Eye (tissue), 1 donor: Measurements from ENCODE around the gene SSBP3.
"Not testable (repeated sequence)": the region's sequence is repeated elsewhere in the genome, so short reads cannot be mapped to it uniquely, and the experiment has no call there.

Experiments
- DNase-seq: peaks from one replicate; pipeline ENCODE4 v3.0.0-alpha.2; 2015

SSBP3 gene

DNA sequence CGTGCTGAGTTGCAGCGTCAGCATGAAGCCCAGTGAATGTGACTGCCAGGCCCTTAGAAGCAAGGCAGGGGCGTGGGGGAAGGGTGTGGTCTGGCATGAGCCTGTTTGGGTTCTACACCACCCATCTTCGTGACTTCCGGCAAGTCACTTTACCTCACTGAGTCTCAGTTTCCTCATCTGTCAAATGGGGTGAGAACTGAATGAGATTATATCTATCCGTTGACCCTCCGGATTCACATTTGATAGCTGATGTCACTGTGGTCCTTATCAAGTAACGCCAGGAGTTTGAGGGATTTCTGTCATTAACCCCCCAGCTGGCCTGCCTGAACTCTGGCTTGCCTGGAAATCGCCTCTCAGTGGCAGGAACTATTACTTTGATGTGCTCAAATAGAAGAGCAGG is 190.7 kb downstream of the SSBP3 start:
- DNase-seq, result no peak

DNA sequence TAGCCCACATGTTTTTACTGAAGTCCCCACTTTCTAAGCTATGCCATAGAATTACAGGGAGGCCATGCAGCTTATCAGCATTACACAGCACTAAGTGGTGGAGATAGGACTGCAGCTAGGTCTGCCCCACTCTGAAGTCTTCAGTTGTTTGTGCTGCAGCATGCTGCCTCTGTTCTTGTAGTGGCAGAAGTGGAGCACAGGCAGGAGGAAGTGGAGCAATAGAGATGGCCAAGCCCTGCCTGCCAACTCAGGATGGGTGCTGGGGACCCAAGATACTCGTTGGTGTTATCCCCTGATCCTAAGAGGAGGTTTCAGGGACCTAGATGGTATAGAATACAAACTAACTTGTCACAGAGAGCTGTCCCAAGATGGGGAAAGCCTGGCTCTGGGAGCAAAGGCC is 193.3 kb downstream of the SSBP3 start:
- no peak for DNase-seq

- not testable (repeated sequence) for DNase-seq
Observed at GRCh38 chr1:54207896-54208295, 198.3 kb downstream of the SSBP3 start.

DNA sequence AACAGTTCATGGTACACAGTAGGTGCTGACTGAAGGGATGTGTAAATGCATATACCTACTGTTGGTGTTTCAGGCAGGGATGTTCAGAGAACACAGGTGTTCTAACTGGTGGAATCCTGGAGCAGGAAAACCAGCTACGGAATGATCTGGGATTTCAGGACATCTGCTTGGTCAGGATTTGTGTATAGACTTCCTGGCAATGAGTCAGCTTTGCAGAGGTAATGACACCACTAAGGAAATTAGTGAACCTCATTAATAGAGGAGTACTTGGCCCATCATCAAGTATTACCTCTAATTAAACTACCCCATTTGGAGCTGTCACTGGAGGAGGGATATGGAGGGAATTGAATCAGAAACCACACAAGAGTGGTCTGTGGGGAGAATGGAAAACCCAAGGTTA is 198.9 kb downstream of the SSBP3 start:
- no peak for DNase-seq

- DNase-seq, result no peak
Observed at GRCh38 chr1:54204199-54204598, 202.0 kb downstream of the SSBP3 start.

DNA sequence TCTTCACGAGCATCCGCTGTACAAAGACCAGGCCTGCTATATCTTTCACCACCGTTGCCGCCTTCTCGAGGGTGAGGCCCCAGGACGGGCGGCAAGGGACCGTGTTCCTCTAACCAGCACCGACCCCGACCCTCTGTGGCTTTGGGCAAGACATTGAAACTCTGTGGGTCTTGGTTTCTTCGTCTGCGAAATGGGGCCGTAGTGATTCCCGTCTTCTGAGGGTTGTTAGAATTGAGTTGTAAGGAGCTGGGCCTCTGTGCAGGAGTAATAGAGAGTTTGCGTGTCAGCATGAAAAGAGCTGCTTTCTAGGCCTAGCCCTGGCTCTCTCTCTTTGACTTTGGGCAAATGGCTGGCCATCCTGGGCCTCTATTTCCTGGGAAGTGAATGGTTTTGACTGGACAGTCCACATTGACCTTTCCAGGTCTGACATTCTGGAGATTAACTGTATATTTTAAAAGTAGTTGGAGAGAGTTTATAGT is 205.6 kb downstream of the SSBP3 start:
- no peak for DNase-seq

DNA sequence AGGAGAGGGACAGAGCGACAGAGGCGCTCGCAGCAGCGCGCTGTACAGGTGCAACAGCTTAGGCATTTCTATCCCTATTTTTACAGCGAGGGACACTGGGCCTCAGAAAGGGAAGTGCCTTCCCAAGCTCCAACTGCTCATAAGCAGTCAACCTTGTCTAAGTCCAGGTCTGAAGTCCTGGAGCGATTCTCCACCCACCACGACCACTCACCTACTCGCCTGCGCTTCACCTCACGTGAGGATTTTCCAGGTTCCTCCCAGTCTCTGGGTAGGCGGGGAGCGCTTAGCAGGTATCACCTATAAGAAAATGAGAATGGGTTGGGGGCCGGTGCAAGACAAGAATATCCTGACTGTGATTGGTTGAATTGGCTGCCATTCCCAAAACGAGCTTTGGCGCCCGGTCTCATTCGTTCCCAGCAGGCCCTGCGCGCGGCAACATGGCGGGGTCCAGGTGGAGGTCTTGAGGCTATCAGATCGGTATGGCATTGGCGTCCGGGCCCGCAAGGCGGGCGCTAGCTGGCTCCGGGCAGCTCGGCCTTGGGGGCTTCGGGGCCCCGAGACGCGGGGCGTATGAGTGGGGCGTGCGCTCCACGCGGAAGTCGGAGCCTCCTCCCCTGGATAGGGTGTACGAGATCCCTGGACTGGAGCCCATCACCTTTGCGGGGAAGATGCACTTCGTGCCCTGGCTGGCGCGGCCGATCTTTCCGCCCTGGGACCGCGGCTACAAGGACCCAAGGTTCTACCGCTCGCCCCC is 206.3 kb downstream of the SSBP3 start, which contains the start of the genes CYB5RL and MRPL37:
CYB5RL (minus strand) TSS at position 266 of the 754 bp plus-strand sequence. CDS start 4,414 bp downstream, outside the sequence.
MRPL37 (plus strand) TSS at position 403 of the 754 bp plus-strand sequence; CDS start at position 480, 77 bp downstream.
- DNase-seq, result peak; percentile 99

GRCh38 chr1:54199151-54199764 is 206.9 kb downstream of the SSBP3 start:
- DNase-seq, result no peak

GRCh38 chr1:54193453-54193852 is 212.7 kb downstream of the SSBP3 start:
- DNase-seq, result no peak

GRCh38 chr1:54191525-54191924 is 214.7 kb downstream of the SSBP3 start:
- DNase-seq, result no peak

- no peak for DNase-seq
Observed at GRCh38 chr1:54190526-54190925, 215.7 kb downstream of the SSBP3 start.

DNA sequence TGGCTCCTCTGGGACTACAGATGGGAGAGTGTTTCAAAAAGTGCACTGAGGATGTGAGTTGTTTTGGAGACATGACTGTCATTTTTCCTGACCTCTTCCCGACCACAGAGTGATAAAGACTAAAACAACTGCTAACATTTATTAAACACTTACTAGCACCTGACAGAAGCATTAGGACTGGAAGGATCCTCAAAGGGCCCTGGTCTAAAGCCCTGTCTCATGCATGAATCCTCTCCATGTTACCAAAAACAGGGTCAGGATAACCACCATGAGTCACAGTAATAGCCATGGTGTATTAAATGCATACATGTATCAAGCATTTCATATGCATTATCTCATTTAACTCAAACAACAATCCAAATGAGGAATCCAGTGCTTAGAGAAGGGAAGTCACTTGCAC is 217.9 kb downstream of the SSBP3 start:
- DNase-seq, result no peak

DNA sequence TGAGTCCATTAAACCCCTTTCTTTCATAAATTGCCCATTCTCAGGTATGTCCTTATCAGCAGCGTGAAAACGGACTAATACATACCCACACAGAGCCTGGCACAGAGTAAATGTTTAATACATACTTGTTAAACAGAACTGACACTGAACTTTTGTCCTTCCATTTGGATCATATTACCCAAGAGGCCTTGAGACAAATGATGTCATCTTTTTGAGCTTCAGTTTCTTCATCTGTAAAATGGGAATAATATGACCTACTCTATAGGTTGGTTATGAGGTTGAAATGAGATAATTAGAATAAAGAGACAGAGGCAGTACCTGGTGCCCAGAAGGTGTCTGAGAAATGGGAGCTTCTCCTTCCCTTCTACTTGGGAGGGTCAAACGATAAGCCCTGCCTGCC is 220.1 kb downstream of the SSBP3 start:
- no peak for DNase-seq

DNA sequence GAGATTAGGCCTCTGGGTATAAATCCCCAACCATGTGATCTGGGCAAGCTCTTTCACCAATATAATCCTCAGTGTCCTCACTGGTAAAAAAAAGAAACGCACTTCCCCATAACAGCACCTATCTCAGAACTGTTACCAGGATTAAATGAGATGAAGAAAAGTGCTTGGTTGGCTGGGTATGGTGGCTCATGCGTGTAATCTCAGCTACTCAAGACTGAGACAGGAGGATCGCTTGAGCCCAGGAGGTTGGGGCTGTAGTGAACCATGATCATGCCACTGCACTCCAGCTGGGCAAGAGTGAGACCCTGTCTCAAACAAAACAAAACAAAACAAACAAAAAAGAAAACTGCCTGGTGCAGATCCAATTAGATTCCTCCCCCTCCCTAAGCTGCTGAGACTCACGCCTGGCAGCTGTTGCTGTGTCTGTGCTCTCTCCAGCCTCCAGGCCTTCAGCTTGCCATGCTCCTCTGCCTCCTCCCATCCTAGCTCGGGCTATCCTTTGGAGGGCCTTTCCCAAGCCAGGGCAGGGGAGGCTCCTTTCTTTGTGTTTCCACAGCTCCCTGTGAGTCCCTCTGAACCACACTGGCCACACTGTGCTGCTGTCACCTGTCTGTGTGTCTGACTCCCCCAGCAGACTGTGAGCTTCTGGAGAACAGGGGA is 225.4 kb downstream of the SSBP3 start:
- DNase-seq, result peak; percentile 52

DNA sequence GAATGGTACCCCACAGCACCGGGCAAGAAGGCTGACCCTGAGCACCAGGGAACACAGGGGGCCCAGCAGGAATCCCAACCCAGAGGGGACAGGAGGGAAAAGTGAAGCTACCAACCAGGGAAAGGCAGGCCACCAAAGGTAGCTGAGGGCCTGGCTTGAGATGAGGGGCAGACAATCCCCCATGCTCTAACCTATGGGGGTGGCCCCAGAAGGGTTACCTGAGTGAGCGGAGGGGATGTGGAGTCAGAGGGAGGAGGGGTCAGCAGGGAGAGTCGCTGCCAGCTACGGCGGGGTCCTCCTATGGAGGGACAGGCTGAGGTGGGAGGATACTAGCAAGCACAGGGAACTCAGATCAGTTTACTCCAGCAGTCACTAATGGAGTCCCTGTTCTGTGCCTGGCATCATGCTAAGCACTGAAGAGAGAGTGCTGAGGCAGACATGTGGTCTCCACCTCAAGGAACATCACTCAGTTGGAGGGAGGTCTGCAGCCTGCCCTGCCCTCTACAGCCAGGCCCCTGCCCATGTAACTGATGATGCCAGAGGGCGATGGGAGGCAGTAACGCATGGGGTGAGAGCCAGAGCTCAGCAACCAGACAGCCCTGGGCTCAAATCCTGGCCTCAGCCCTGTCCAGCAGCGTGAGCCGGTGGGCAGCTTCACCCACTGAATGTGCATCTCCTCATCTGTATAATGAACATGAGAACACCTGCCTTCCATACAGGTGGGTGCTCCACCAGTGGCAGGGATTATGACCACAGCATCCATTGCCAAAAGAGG is 227.7 kb downstream of the SSBP3 start:
- no peak for DNase-seq

DNA sequence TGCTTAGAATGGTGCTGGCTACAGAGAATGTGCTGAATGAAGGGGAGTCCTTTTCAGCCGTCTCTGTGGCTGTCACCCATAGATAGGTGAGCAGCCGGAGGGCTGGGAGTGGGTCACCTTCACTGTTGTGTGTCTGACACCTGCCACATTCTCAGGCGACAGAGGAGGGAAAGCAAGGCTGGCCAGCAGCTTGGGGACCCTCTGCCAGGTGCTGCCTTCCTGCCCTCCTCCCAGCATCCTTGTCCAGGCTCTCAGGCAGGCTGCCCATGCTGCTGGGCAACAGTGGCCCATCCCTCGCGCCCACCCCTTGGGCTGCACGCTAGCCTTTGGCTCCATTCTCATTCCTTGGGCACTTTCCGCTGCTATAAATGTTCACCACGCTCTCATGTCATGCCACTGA is 228.5 kb downstream of the SSBP3 start:
- no peak for DNase-seq

GRCh38 chr1:54176621-54177327 is 229.4 kb downstream of the SSBP3 start:
- no peak for DNase-seq
